Measurements from ENCODE around the gene WDR44.

DNA sequence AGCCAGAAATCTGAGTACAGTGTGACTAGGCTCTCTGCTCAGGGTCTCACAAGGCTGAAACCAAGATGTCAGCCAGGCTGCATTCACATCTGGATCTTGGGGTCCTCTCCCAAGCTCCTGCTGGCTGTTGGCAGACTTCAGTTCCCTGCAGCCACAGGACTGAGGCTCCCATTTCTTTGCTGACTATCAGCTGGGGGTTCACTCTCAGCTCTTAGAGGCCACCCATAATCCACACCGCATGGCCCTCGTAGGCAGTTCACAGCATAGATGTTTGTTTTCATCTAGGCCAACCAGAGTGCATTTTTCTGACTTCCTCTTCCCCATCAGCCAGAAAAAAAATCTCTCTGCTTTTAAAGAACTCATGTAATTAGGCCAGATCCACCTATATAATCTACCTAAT lies 8.2 kb upstream of the WDR44 start:
- no peak for TF ChIP-seq EZH2 (IDR thresholded peaks at IDR 0.05; ENCODE audit: insufficient read depth, poor library complexity, severe bottlenecking)
- TF ChIP-seq EZH2phosphoT487 (IDR thresholded peaks at IDR 0.05; ENCODE audit: insufficient read depth, low read depth) = no peak

All from GM23248 (cell line).